Right atrium auricular region (tissue), 2 donors: ENCODE results near the gene AKR1A1. TPM values are rescaled to one million over a fixed set of nuclear protein-coding genes. Genes with fewer than 3 reads are reported as not detected.

Source experiments
- DNase-seq: peaks from one replicate; pipeline ENCODE4 v3.0.0-alpha.2; 2019; ENCODE audit warnings: low spot score
- H3K27ac ChIP-seq, 2 donors: fragments of 200-600 bp; sonication (generic); 1 replicate in 1 of 2; 2 replicates in 1 of 2; pipeline ENCODE4 v1.5.1; 2016 to 2019
- H3K27me3 ChIP-seq, 2 donors: fragments of 200-600 bp; sonication (generic); one replicate each; pipeline versions ENCODE4 v1.5.1 to v1.6.0; 2017 to 2019
- H3K36me3 ChIP-seq: fragments of 200-600 bp; sonication (generic); one replicate; pipeline ENCODE4 v1.5.1; 2016
- H3K4me1 ChIP-seq, 2 donors: fragments of 200-600 bp; sonication (generic); one replicate each; pipeline versions ENCODE4 v1.5.1 to v1.6.0; 2017 to 2019
- H3K4me3 ChIP-seq, 2 donors: fragments of 200-600 bp; sonication (generic); 1 replicate in 1 of 2; 2 replicates in 1 of 2; pipeline ENCODE4 v1.5.1; 2017 to 2019; ENCODE audit warnings: mild to moderate bottlenecking in 1 of 2, moderate library complexity in 1 of 2
- H3K9me3 ChIP-seq, 2 donors: fragments of 200-600 bp; sonication (generic); one replicate each; pipeline ENCODE4 v1.5.1; 2019
- CTCF ChIP-seq, 2 donors: fragments of 200-600 bp; sonication (generic); IDR thresholded peaks; one replicate each; pipeline ENCODE4 v1.5.1; 2019; ENCODE audit warnings: antibody characterized with exemption in 2 of 2
- total RNA-seq, 2 donors: library from RNA; depleted of rRNA; stranded (reverse); fragments of >200 nt; gene quantifications; one replicate each; pipeline ENCODE4 v1.1.0, GENCODE V29; 2016

AKR1A1 gene
- total RNA-seq, 2 donors from 2014 or later = 47.2 to 53.3 TPM

GRCh38 chr1:45535988-45536766 is 14.4 kb upstream of the AKR1A1 start:
- Histone ChIP-seq H3K27ac (no peak overlapping the region), H3K27me3 (no peaks in the 10 kb centered on the region), H3K4me1 (no peaks in the 10 kb centered on the region), H3K9me3 (no peaks in the 10 kb centered on the region), H3K36me3 (no peaks in the 10 kb centered on the region), H3K4me3 (no peak overlapping the region)
- no peak for TF ChIP-seq CTCF (IDR thresholded peaks at IDR 0.05)
- no peak for DNase-seq

- TF ChIP-seq CTCF (IDR thresholded peaks at IDR 0.05) = no peak
- DNase-seq = no peak
- Histone ChIP-seq H3K27me3 (no peaks in the 10 kb centered on the region), H3K27ac (no peak overlapping the region), H3K36me3 (no peaks in the 10 kb centered on the region), H3K4me3 (no peak overlapping the region), H3K4me1 (no peaks in the 10 kb centered on the region), H3K9me3 (no peaks in the 10 kb centered on the region)
These were observed 13.7 kb upstream of the AKR1A1 start for GRCh38 chr1:45536886-45537285.

- no peak for TF ChIP-seq CTCF (IDR thresholded peaks at IDR 0.05)
- H3K9me3 ChIP-seq = no peaks in the 10 kb centered on the region
- H3K4me3 ChIP-seq = no peak overlapping the region
- H3K4me1 ChIP-seq = no peaks in the 10 kb centered on the region
- no peak overlapping the region for H3K27ac ChIP-seq
- no peaks in the 10 kb centered on the region for H3K36me3 ChIP-seq
- DNase-seq = no peak
- H3K27me3 ChIP-seq = no peaks in the 10 kb centered on the region
These were observed 9.4 kb upstream of the AKR1A1 start for GRCh38 chr1:45541193-45541592.

DNA sequence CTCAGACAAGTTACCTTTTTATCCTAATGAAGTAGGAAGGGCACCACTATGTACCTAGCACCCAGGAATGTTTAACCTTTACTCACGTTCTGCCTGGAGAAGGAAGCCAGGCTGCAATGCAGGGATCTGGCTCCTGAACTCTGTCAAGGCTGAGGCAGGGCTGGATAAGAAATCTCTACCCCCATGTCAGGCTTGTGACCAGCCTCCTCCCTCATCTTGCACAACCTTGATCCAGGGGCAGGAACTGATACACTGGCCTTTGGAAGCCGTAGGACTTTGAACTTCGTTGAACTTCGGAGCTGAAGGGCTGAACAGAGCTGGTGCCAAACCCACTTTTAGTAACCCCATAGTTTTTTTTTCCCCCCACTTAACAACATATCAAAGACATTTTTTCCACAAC is 8.0 kb upstream of the AKR1A1 start:
- DNase-seq = no peak
- Histone ChIP-seq H3K27me3 (no peaks in the 10 kb centered on the region), H3K27ac (no peak overlapping the region), H3K36me3 (no peaks in the 10 kb centered on the region), H3K4me1 (no peaks in the 10 kb centered on the region), H3K9me3 (no peaks in the 10 kb centered on the region), H3K4me3 (no peak overlapping the region)
- TF ChIP-seq CTCF (IDR thresholded peaks at IDR 0.05) = no peak

DNA sequence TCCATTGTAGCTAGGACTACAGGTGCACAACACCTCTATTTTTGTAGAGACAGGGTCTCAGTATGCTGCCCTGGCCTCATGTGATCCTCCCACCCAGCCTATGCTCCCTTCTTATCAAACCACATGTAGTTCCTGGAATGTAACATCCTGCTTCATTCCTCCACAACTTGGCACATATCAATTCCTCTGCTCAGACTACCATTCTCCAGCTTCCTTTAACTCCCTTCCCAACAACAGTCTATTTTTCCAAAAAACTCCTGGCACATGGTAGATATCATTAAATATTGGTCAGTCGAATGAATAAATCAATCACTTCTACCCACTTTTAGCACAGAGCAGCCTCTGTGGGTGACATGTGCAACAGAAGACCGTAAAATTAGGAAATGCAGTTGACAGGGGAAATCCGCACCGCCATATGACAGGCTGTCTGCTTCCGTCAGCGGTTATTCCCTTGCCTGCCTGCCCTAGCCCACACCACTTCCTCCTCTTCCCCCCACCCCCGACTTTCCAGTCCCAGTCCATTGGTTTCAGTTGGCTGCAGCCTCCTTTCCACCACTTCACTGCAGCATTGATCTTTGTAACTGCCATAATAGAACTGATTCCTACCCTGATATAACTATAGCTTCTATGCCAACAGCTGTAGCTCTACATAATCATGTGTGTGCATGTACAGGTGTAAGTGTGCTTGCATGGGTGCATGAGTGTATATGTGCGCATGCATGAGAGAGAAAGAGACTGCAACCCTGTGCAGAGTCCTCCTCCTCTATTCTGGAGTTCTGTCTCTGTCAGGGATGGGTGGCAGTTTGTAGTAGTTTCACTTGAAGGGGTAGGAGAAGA is 6.8 kb upstream of the AKR1A1 start:
- no peak for TF ChIP-seq CTCF (IDR thresholded peaks at IDR 0.05)
- no peaks in the 10 kb centered on the region for H3K9me3 ChIP-seq
- H3K4me1 ChIP-seq = no peaks in the 10 kb centered on the region
- no peaks in the 10 kb centered on the region for H3K27me3 ChIP-seq
- no peak for DNase-seq
- no peak overlapping the region for H3K4me3 ChIP-seq
- no peak overlapping the region for H3K27ac ChIP-seq
- no peaks in the 10 kb centered on the region for H3K36me3 ChIP-seq
